ENCODE measurements around the gene IL33. TPM values are rescaled to one million over a fixed set of nuclear protein-coding genes. Genes with fewer than 3 reads are reported as not detected.

The IL33 gene
- total RNA-seq, 1 donor from 2014 or later: 5.4 TPM

DNA sequence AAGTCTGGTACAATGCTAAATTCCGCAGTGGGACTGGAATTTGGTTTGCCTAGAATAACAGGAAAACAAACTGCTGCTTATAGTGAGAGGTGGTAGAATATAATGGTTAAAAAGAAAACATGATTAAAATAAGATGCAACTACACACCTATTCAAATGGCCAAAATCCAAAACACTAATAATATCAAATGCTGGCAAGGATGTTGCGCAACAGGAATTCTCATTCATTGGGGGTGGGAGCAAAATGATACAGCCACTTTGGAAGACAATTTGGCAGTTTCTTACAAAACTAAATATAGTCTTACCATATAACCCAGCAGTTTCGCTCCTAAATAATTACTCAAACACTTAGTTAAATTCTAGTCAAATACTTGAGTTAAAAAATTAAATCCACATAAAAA lies 61.8 kb downstream of the IL33 start:
- H3K4me1 Mint-ChIP-seq: no peaks in the 10 kb centered on the region
- no peak overlapping the region for H3K4me3 Mint-ChIP-seq
- H3K27ac Mint-ChIP-seq: no peak overlapping the region

GRCh38 chr9:6301858-6302257 lies 86.3 kb downstream of the IL33 start:
- TF ChIP-seq, protein P1, sequence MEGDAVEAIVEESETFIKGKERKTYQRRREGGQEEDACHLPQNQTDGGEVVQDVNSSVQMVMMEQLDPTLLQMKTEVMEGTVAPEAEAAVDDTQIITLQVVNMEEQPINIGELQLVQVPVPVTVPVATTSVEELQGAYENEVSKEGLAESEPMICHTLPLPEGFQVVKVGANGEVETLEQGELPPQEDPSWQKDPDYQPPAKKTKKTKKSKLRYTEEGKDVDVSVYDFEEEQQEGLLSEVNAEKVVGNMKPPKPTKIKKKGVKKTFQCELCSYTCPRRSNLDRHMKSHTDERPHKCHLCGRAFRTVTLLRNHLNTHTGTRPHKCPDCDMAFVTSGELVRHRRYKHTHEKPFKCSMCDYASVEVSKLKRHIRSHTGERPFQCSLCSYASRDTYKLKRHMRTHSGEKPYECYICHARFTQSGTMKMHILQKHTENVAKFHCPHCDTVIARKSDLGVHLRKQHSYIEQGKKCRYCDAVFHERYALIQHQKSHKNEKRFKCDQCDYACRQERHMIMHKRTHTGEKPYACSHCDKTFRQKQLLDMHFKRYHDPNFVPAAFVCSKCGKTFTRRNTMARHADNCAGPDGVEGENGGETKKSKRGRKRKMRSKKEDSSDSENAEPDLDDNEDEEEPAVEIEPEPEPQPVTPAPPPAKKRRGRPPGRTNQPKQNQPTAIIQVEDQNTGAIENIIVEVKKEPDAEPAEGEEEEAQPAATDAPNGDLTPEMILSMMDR (IDR thresholded peaks at IDR 0.05; ENCODE audit: unreplicated experiment): no peak

More for the DNA sequence above, 61.8 kb downstream of the IL33 start:
- no peak for DNase-seq (ENCODE audit: low spot score in 2 of 2, unreplicated experiment in 2 of 2)
- H3K36me3 Mint-ChIP-seq: no peaks in the 10 kb centered on the region
- TF ChIP-seq, protein P1 (IDR thresholded peaks at IDR 0.05; ENCODE audit: unreplicated experiment): no peak
- no peaks in the 10 kb centered on the region for H3K27me3 Mint-ChIP-seq (ENCODE audit: low read depth)
- H3K9me3 Mint-ChIP-seq: no peaks in the 10 kb centered on the region

GRCh38 chr9:6302417-6302816 lies 86.8 kb downstream of the IL33 start:
- no peak overlapping the region for H3K27ac Mint-ChIP-seq
- TF ChIP-seq, protein P1 (IDR thresholded peaks at IDR 0.05; ENCODE audit: unreplicated experiment): no peak
- DNase-seq (ENCODE audit: low spot score in 2 of 2, unreplicated experiment in 2 of 2): no peak
- no peaks in the 10 kb centered on the region for H3K9me3 Mint-ChIP-seq
- H3K4me3 Mint-ChIP-seq: no peak overlapping the region
- peaks cover 6% of the 10 kb centered on the region for H3K27me3 Mint-ChIP-seq (ENCODE audit: low read depth)
- no peaks in the 10 kb centered on the region for H3K36me3 Mint-ChIP-seq
- H3K4me1 Mint-ChIP-seq: peaks cover 7% of the 10 kb centered on the region

More at GRCh38 chr9:6301858-6302257, 86.3 kb downstream of the IL33 start:
- Mint-ChIP-seq H3K27me3 (ENCODE audit: low read depth) (peaks cover 5% of the 10 kb centered on the region), H3K4me3 (no peak overlapping the region), H3K36me3 (no peaks in the 10 kb centered on the region), H3K9me3 (peaks cover under 1% of the 10 kb centered on the region), H3K4me1 (peaks cover 7% of the 10 kb centered on the region), H3K27ac (no peak overlapping the region)
- no peak for DNase-seq (ENCODE audit: low spot score in 2 of 2, unreplicated experiment in 2 of 2)

DNA sequence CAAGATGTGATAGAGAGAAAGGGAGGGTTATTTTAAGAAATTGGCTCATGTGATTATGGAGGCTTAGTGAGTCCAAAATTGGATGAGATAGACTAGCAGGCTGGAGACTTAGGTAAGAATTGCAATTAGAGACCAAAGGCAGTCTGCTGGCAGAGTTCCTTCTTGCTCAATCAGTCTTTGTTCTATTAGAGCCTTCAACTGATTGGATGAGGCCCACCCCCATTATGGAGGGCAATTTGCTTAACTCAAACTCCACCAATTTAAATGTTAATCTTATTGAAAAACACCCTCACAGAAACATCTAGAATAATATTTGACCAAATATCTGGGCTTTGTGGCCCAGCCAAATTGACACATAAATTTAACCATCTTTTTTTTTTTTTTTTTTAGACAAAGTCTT lies 88.6 kb downstream of the IL33 start:
- Mint-ChIP-seq H3K27me3 (ENCODE audit: low read depth) (peaks cover 10% of the 10 kb centered on the region), H3K36me3 (no peaks in the 10 kb centered on the region), H3K27ac (no peak overlapping the region), H3K4me1 (peaks cover 7% of the 10 kb centered on the region), H3K4me3 (no peak overlapping the region), H3K9me3 (no peaks in the 10 kb centered on the region)
- TF ChIP-seq, protein P1 (IDR thresholded peaks at IDR 0.05; ENCODE audit: unreplicated experiment): no peak
- no peak for DNase-seq (ENCODE audit: low spot score in 2 of 2, unreplicated experiment in 2 of 2)

- DNase-seq (ENCODE audit: low spot score in 2 of 2, unreplicated experiment in 2 of 2): no peak
- TF ChIP-seq, protein P1 (IDR thresholded peaks at IDR 0.05; ENCODE audit: unreplicated experiment): peak; percentile 40
- no peaks in the 10 kb centered on the region for H3K9me3 Mint-ChIP-seq
- H3K27ac Mint-ChIP-seq: no peak overlapping the region
- peaks cover 7% of the 10 kb centered on the region for H3K27me3 Mint-ChIP-seq (ENCODE audit: low read depth)
- peaks cover 7% of the 10 kb centered on the region for H3K4me1 Mint-ChIP-seq
- no peaks in the 10 kb centered on the region for H3K36me3 Mint-ChIP-seq
- no peak overlapping the region for H3K4me3 Mint-ChIP-seq
These were observed 90.5 kb downstream of the IL33 start for GRCh38 chr9:6305954-6306563.

Other genes starting within 250 kb of the IL33 start
- 20.5 to 22.0 TPM (median 20.5 TPM) in 3 replicates for gene RANBP6, start 200.2 kb upstream of the IL33 start, total RNA-seq
- gene TPD52L3, start 112.6 kb downstream of the IL33 start, total RNA-seq: not detected in 3 replicates
- 55.2 to 62.0 TPM (median 61.2 TPM) in 3 replicates for gene UHRF2, start 197.4 kb downstream of the IL33 start, total RNA-seq